Embryonic facial prominence (tissue), 1 donor: ENCODE data around the gene MMP2.

Source experiments
- DNase-seq: peaks from one replicate; pipeline ENCODE4 v3.0.0-alpha.2; 2016; ENCODE audit errors: extremely low spot score

The MMP2 gene

DNA sequence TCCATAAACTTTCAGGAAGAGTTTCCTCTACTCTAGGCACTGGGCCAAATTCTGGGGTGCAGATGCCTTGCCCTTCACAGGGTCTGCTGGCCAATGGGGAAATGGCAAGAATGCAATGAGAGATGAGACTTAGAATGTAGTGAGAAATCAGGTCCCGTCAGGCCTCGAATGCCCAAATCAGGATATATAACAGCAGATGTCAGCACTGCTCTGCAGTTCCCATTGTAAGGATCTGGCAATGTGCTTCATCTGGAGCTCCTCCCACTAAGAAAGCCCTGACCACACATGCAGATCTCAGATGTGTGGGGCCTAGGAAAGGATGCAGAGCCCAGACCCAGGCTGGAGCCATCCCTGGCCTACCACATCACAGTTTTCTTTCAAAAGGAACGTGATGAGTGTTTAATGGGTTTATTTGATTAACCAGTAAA is 16.0 kb downstream of the MMP2 start:
- peak; percentile 58 for DNase-seq

GRCh38 chr16:55495616-55496289 is 16.8 kb downstream of the MMP2 start:
- DNase-seq = no peak

- no peak for DNase-seq
These were observed 17.6 kb downstream of the MMP2 start for GRCh38 chr16:55496509-55497145.

GRCh38 chr16:55497558-55497957 is 18.6 kb downstream of the MMP2 start:
- no peak for DNase-seq

DNA sequence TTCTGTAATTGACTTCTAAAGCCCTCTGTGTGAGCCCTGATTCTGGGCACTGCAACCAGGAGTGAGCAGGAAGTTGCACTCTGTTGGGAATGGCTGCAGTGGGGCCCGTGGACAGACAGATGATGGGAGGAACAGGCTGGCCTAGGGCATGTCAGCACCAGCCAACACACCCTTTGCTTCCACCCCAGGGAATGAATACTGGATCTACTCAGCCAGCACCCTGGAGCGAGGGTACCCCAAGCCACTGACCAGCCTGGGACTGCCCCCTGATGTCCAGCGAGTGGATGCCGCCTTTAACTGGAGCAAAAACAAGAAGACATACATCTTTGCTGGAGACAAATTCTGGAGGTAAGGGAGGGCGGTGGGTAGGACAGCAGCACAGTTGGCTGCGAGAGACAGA is 19.1 kb downstream of the MMP2 start:
- DNase-seq = no peak

GRCh38 chr16:55499281-55499680 is 20.3 kb downstream of the MMP2 start:
- no peak for DNase-seq

- DNase-seq = no peak
These were observed 21.0 kb downstream of the MMP2 start for GRCh38 chr16:55499951-55500529.

DNA sequence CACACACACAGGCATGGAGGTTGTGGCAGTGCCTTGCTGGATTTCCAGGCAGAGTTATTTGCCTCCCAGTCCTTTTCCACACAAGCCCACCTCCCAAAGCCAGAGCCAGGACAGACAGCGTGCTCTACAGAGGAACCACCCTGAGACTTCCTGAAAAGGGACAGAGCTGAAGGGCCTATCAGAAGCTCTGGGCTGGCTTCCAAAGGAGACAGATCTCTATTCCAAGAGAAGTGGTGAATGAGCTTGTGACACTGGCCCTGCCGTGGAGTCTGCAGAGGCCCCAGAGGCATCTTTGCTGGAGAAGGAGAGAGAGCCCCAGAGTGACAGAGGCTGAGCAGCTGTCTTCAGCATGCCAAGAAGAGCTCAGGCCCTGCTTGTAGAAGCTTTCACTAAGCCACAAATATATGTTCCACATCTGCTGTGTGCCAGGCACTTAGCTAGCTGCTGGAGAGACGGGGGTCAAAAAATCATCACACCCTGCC is 21.6 kb downstream of the MMP2 start:
- no peak for DNase-seq

- no peak for DNase-seq
These were observed 22.7 kb downstream of the MMP2 start for GRCh38 chr16:55501549-55502322.

GRCh38 chr16:55502801-55503366 is 23.9 kb downstream of the MMP2 start:
- DNase-seq = no peak

GRCh38 chr16:55503726-55504550 is 24.9 kb downstream of the MMP2 start:
- DNase-seq = no peak

GRCh38 chr16:55505333-55506015 is 26.5 kb downstream of the MMP2 start:
- no peak for DNase-seq

- DNase-seq = no peak
These were observed 27.1 kb downstream of the MMP2 start for GRCh38 chr16:55506083-55506482.

- no peak for DNase-seq
These were observed 27.7 kb downstream of the MMP2 start for GRCh38 chr16:55506708-55507107.

DNA sequence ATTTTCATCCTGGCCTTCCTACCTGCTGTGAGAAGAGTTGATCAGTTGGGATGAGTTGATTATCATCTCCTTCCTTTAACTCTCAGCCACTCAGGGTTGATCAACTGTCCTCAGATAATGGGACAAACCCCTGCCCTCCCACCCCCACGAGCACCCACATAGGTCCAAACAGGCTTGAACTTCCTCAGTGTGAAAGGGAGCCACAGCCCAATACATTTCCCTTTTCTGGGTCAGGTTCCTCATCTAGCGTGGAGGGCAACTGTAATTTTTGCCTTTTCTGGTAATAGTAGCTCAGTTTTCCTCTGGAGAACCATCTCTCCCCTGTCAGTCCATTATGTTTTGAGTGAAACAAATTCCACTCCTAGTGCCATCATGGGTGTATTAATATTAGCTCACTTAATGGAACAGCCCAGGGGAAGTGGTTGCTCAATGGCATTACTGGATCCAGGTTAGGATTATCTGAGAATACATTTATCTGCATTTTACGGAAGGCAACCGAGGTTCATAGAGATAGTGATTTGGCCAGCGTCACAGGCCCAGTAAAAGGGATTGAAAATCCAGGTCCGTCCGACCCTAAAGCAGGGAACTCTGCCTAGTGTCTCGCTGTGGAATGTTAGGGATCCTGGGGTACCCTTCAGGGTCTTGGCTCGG is 29.4 kb downstream of the MMP2 start:
- DNase-seq = no peak

DNA sequence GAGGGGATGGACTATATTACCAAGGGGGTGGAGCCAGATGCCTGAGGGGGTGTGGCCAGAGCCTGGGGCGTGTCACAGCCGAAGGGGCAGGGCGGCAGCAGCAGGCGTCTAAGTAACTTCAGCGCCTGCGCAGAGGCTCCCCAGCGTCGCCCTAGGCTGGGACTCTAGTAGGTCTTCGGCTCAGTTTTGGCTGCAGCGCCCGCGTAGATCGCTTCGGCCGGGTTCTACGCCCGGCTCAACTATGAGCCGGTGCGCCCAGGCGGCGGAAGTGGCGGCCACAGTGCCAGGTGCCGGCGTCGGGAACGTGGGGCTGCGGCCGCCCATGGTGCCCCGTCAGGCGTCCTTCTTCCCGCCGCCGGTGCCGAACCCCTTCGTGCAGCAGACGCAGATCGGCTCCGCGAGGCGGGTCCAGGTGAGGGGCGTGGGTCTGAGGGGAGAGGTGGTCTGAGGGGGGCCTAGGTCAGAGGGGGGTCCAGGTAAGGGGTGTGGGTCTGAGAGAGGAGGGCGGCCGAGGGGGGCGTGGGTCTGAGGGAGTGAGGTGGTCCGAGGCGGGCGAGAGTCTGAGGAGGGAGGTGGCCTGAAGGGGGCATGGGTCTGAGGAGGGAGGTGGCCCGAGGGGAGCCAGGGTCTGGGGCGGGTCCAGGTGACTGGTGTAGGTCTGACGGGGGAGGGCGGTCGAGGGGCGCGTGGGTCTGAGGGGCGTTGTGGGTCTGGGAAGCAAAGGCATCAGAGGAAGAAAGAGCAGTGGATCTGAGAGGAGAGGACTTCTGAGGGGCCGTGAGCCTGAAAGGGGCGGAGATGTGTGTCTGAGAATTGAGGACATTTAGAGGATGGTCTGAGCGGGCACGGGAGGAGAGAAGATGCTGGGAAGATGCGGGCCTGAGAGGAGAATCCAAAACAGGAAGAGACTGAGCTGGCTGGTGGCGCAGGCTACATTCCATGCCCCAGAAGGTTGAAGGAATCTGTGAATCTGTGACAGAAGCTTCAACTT is 30.2 kb downstream of the MMP2 start, which contains the start of gene LPCAT2:
Gene LPCAT2, plus strand, starts transcription at position 132 of the 991 bp plus-strand sequence. Its CDS starts 110 bp downstream, at position 242.
- DNase-seq = peak; percentile 74

DNA sequence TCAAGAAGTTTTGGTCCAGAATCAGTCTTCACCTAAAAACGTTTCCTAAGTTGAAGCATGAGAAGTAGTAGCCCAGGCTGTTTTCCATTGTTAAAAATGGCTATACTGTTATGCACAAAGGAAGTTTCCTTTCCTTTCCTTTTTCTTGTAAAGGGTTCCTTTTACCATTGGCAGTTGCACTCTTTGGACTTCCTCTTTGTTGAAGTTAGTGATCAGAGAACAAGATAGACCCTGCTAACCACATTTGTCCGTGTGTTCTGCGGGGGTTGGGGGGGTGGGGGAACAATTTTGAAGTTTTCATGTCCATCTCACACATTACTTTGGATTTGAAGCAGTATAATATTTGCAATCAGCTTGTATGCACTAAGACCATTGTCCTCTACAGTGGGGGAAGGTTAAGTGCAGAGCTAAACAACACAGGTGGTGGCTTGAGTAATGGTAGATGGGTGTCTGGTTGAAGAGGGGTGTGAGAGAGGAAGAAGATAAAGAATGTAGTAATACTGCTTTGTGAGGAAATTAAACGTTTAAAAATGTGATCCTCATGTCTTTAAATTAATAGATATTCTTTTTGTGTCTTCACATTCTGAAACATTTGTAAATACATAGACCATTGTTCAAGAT is 31.3 kb downstream of the MMP2 start:
- DNase-seq = no peak

DNA sequence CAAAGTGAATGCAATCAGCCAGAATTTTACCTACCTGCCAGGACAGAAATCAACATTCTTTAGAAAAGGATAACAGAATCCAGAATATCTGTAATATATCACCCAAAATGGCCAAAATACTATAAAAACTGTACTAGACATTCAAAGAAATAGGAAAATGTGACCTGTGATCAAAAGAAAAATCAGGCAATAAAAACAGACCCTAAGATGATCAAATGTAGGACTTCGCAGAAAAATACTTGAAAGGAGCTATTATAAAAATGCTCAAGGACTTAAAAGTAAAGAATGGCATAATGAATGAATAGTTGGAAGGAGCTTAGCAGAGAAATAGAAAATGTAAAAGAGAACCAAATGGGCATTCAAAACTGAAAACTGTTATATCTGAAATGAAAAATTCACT is 33.9 kb downstream of the MMP2 start:
- DNase-seq = no peak
